Activated CD8-positive, alpha-beta memory T cell treated with anti-CD3 and anti-CD28 coated beads, Interleukin-2, amount 10 ng/mL, durations not matched to agents 7 days and 5 days (primary cell): ENCODE results near the gene RASA4B. TPM values are rescaled to one million over a fixed set of nuclear protein-coding genes. Genes with fewer than 3 reads are reported as not detected.
"Not testable (repeated sequence)": the region's sequence is repeated elsewhere in the genome, so short reads cannot be mapped to it uniquely, and the experiment has no call there.

Source experiments
- ATAC-seq: fragments of 150-1000 bp; cut with Tn5 transposase; one replicate; pipeline ENCODE4 v1.10.0; 2021; ENCODE audit warnings: moderate library complexity
- CTCF ChIA-PET: fragments of 350-600 bp; sonication (Branson Sonifier 250); formaldehyde crosslinking; loops from one replicate; lab custom pipeline; 2021; ENCODE audit warnings: antibody characterized with exemption; lab: Charles Lee
- DNase-seq: peaks from one replicate; pipeline ENCODE4 v3.0.0-alpha.2; 2020
- H3K27ac Mint-ChIP-seq: one replicate; pipeline ENCODE4 v1.8.0; 2021; ENCODE audit warnings: mild to moderate bottlenecking, mixed read lengths
- H3K27me3 Mint-ChIP-seq: one replicate; pipeline ENCODE4 v1.8.0; 2021; ENCODE audit warnings: mixed read lengths
- H3K36me3 Mint-ChIP-seq: one replicate; pipeline ENCODE4 v1.8.0; 2021; ENCODE audit warnings: mild to moderate bottlenecking, mixed read lengths
- H3K4me1 Mint-ChIP-seq: one replicate; pipeline ENCODE4 v1.8.0; 2021; ENCODE audit warnings: mixed read lengths
- H3K4me3 Mint-ChIP-seq: one replicate; pipeline ENCODE4 v1.8.0; 2021; ENCODE audit warnings: mild to moderate bottlenecking, moderate library complexity, mixed read lengths
- H3K9me3 Mint-ChIP-seq: one replicate; pipeline ENCODE4 v1.8.0; 2022; ENCODE audit warnings: low read depth, mixed read lengths
- total RNA-seq, 2 experiments: library from RNA; stranded (reverse); gene quantifications; one replicate each; pipeline ENCODE4 v1.2.3, GENCODE V29; 2021

RASA4B gene
- total RNA-seq, 2 experiments from 2014 or later = 14.8 to 16.7 TPM

GRCh38 chr7:102463841-102464576, 53.6 kb downstream of the RASA4B start:
- peak overlapping the region; percentile 88 for H3K4me3 Mint-ChIP-seq
- CTCF ChIA-PET = interaction anchor here (0.8 to 1.4 kb wide), 6 partner anchors 14 to 60 kb away, joined by 3 to 8 read pairs (median 4); no protein-coding TSS in a partner anchor
- DNase-seq = no peak
- peak overlapping the region; percentile 85 for H3K27ac Mint-ChIP-seq
- H3K27me3 Mint-ChIP-seq = no peaks in the 10 kb centered on the region
- no peaks in the 10 kb centered on the region for H3K9me3 Mint-ChIP-seq
- H3K36me3 Mint-ChIP-seq = no peaks in the 10 kb centered on the region
- ATAC-seq = peak; percentile 2
- H3K4me1 Mint-ChIP-seq = peaks cover 23% of the 10 kb centered on the region

- peaks cover 4% of the 10 kb centered on the region for H3K36me3 Mint-ChIP-seq
- CTCF ChIA-PET = no interaction called here
- H3K27ac Mint-ChIP-seq = peak overlapping the region; percentile 35
- no peak for DNase-seq
- H3K4me1 Mint-ChIP-seq = peaks cover 13% of the 10 kb centered on the region
- ATAC-seq = no peak
- H3K9me3 Mint-ChIP-seq = no peaks in the 10 kb centered on the region
- no peak overlapping the region for H3K4me3 Mint-ChIP-seq
- H3K27me3 Mint-ChIP-seq = no peaks in the 10 kb centered on the region
Measured at GRCh38 chr7:102460467-102460866, 57.1 kb downstream of the RASA4B start.

GRCh38 chr7:102459221-102459844, 58.2 kb downstream of the RASA4B start:
- no peak for ATAC-seq
- H3K36me3 Mint-ChIP-seq = peaks cover 4% of the 10 kb centered on the region
- DNase-seq = no peak
- H3K9me3 Mint-ChIP-seq = no peaks in the 10 kb centered on the region
- H3K4me1 Mint-ChIP-seq = peaks cover 12% of the 10 kb centered on the region
- H3K27me3 Mint-ChIP-seq = no peaks in the 10 kb centered on the region
- no peak overlapping the region for H3K4me3 Mint-ChIP-seq
- CTCF ChIA-PET = no interaction called here
- no peak overlapping the region for H3K27ac Mint-ChIP-seq

- Mint-ChIP-seq H3K27ac (no peak overlapping the region), H3K4me1 (peaks cover under 1% of the 10 kb centered on the region), H3K4me3 (no peak overlapping the region), H3K27me3 (no peaks in the 10 kb centered on the region), H3K36me3 (peaks cover 4% of the 10 kb centered on the region), H3K9me3 (no peaks in the 10 kb centered on the region)
- no peak for ATAC-seq
- DNase-seq = no peak
- CTCF ChIA-PET = no interaction called here
Measured at GRCh38 chr7:102457352-102457924, 60.1 kb downstream of the RASA4B start.

- no peak overlapping the region for H3K4me3 Mint-ChIP-seq
- no peaks in the 10 kb centered on the region for H3K4me1 Mint-ChIP-seq
- no peak overlapping the region for H3K27ac Mint-ChIP-seq
- CTCF ChIA-PET = interaction anchor here (1.2 kb wide), 2 partner anchors 52 to 65 kb away, joined by 3 to 4 read pairs; no protein-coding TSS in a partner anchor
- ATAC-seq (no peak), DNase-seq (no peak)
- H3K27me3 Mint-ChIP-seq = no peaks in the 10 kb centered on the region
- peaks cover 4% of the 10 kb centered on the region for H3K36me3 Mint-ChIP-seq
- H3K9me3 Mint-ChIP-seq = no peaks in the 10 kb centered on the region
Measured at GRCh38 chr7:102456327-102456726, 61.2 kb downstream of the RASA4B start.

GRCh38 chr7:102455596-102455995, 62.0 kb downstream of the RASA4B start:
- H3K9me3 Mint-ChIP-seq = no peaks in the 10 kb centered on the region
- no peak for ATAC-seq
- H3K4me1 Mint-ChIP-seq = no peaks in the 10 kb centered on the region

GRCh38 chr7:102454932-102455331, 62.6 kb downstream of the RASA4B start:
- CTCF ChIA-PET = interaction anchor here (1.0 to 1.5 kb wide), 3 partner anchors 20 to 51 kb away, joined by 3 to 4 read pairs (median 3); no protein-coding TSS in a partner anchor
- H3K27ac Mint-ChIP-seq = peak overlapping the region; percentile 49
- not testable (repeated sequence) for ATAC-seq, H3K4me3 Mint-ChIP-seq, H3K36me3 Mint-ChIP-seq, H3K9me3 Mint-ChIP-seq, H3K4me1 Mint-ChIP-seq, H3K27me3 Mint-ChIP-seq, DNase-seq

More at GRCh38 chr7:102455596-102455995, 62.0 kb downstream of the RASA4B start:
- no peaks in the 10 kb centered on the region for H3K27me3 Mint-ChIP-seq
- DNase-seq = no peak
- H3K27ac Mint-ChIP-seq = no peak overlapping the region
- CTCF ChIA-PET = interaction anchor here (1.0 to 1.5 kb wide), 4 partner anchors 20 to 64 kb away, joined by 3 to 4 read pairs (median 3); no protein-coding TSS in a partner anchor
- H3K36me3 Mint-ChIP-seq = peaks cover 4% of the 10 kb centered on the region
- no peak overlapping the region for H3K4me3 Mint-ChIP-seq

- Mint-ChIP-seq H3K27ac (no peak overlapping the region), H3K4me3 (no peak overlapping the region), H3K36me3 (peaks cover 4% of the 10 kb centered on the region), H3K27me3 (no peaks in the 10 kb centered on the region), H3K4me1 (no peaks in the 10 kb centered on the region), H3K9me3 (no peaks in the 10 kb centered on the region)
- DNase-seq = no peak
- no peak for ATAC-seq
- CTCF ChIA-PET = interaction anchor here (0.6 to 1.5 kb wide), 4 partner anchors 8 to 50 kb away, joined by 3 to 4 read pairs (median 4); no protein-coding TSS in a partner anchor
Measured at GRCh38 chr7:102454468-102454867, 63.1 kb downstream of the RASA4B start.

- CTCF ChIA-PET = interaction anchor here (2.5 kb wide), 1 partner anchor 49 kb away, joined by 7 read pairs; no protein-coding TSS in a partner anchor
- no peak for DNase-seq
- H3K27me3 Mint-ChIP-seq = no peaks in the 10 kb centered on the region
- no peaks in the 10 kb centered on the region for H3K9me3 Mint-ChIP-seq
- peaks cover 5% of the 10 kb centered on the region for H3K36me3 Mint-ChIP-seq
- no peak overlapping the region for H3K4me3 Mint-ChIP-seq
- no peaks in the 10 kb centered on the region for H3K4me1 Mint-ChIP-seq
- ATAC-seq = no peak
- no peak overlapping the region for H3K27ac Mint-ChIP-seq
Measured at GRCh38 chr7:102453319-102453718, 64.3 kb downstream of the RASA4B start.

- CTCF ChIA-PET = interaction anchor here (1.1 to 2.5 kb wide), 3 partner anchors 19 to 48 kb away, joined by 3 to 7 read pairs (median 4); no protein-coding TSS in a partner anchor
- H3K4me3 Mint-ChIP-seq = no peak overlapping the region
- DNase-seq (no peak), ATAC-seq (no peak)
- H3K9me3 Mint-ChIP-seq = no peaks in the 10 kb centered on the region
- H3K27me3 Mint-ChIP-seq = no peaks in the 10 kb centered on the region
- H3K4me1 Mint-ChIP-seq = no peaks in the 10 kb centered on the region
- peaks cover 3% of the 10 kb centered on the region for H3K36me3 Mint-ChIP-seq
- no peak overlapping the region for H3K27ac Mint-ChIP-seq
Measured at GRCh38 chr7:102452451-102452850, 65.1 kb downstream of the RASA4B start.

- H3K4me1 Mint-ChIP-seq = no peaks in the 10 kb centered on the region
- no peaks in the 10 kb centered on the region for H3K27me3 Mint-ChIP-seq
- peaks cover 3% of the 10 kb centered on the region for H3K36me3 Mint-ChIP-seq
- H3K9me3 Mint-ChIP-seq = no peaks in the 10 kb centered on the region
- no peak overlapping the region for H3K4me3 Mint-ChIP-seq
- ATAC-seq = no peak
- CTCF ChIA-PET = interaction anchor here (0.9 to 2.5 kb wide), 5 partner anchors 10 to 47 kb away, joined by 3 to 7 read pairs (median 4); no protein-coding TSS in a partner anchor
- H3K27ac Mint-ChIP-seq = no peak overlapping the region
- no peak for DNase-seq
Measured at GRCh38 chr7:102451371-102452054, 66.1 kb downstream of the RASA4B start.

GRCh38 chr7:102450242-102450641, 67.3 kb downstream of the RASA4B start:
- no peaks in the 10 kb centered on the region for H3K27me3 Mint-ChIP-seq
- DNase-seq (no peak), ATAC-seq (peak; percentile 74)
- H3K4me1 Mint-ChIP-seq = no peaks in the 10 kb centered on the region
- H3K27ac Mint-ChIP-seq = no peak overlapping the region
- no peak overlapping the region for H3K4me3 Mint-ChIP-seq
- CTCF ChIA-PET = interaction anchor here (0.8 to 2.0 kb wide), 11 partner anchors 9 to 48 kb away, joined by 3 to 20 read pairs (median 4); no protein-coding TSS in a partner anchor
- peaks cover 3% of the 10 kb centered on the region for H3K36me3 Mint-ChIP-seq
- no peaks in the 10 kb centered on the region for H3K9me3 Mint-ChIP-seq
